HFFc6 (cell line): ENCODE data around the gene PLEKHA1. TPM values are rescaled to one million over a fixed set of nuclear protein-coding genes. Genes with fewer than 3 reads are reported as not detected.

ENCODE experiments used
- DNase-seq: peaks from one replicate; pipeline ENCODE4 v3.0.0-alpha.2; 2018
- H3K27ac Mint-ChIP-seq: 2 replicates; pipeline ENCODE4 v1.8.0; 2020; ENCODE audit warnings: mild to moderate bottlenecking, mixed read lengths
- H3K27me3 Mint-ChIP-seq: 2 replicates; pipeline ENCODE4 v1.8.0; 2021; ENCODE audit warnings: mild to moderate bottlenecking, moderate library complexity, mixed read lengths; ENCODE audit not compliant: insufficient read depth
- H3K36me3 Mint-ChIP-seq: 2 replicates; pipeline ENCODE4 v1.8.0; 2021; ENCODE audit warnings: low read depth, mixed read lengths
- H3K4me1 Mint-ChIP-seq: 2 replicates; pipeline ENCODE4 v1.8.0; 2020; ENCODE audit warnings: low read depth, mixed read lengths
- H3K4me3 Mint-ChIP-seq: 2 replicates; pipeline ENCODE4 v1.8.0; 2020; ENCODE audit warnings: mild to moderate bottlenecking, moderate library complexity, mixed read lengths
- H3K9me3 Mint-ChIP-seq: 2 replicates; pipeline ENCODE4 v1.8.0; 2020; ENCODE audit warnings: mild to moderate bottlenecking, mixed read lengths
- total RNA-seq, 6 experiments: library from RNA; stranded (reverse); fragmentation: NEBNext Ultra II Directional; extraction: Animal tissue kit (Norgen Biotek cat#: 25700); gene quantifications; 2 replicates in 1 of 6; 3 replicates in 5 of 6; pipeline ENCODE4 v1.2.3, GENCODE V29; 2021
- TF ChIP-seq, protein P1 (sequence below): fragments of 200-600 bp; sonication (generic); IDR thresholded peaks from 2 replicates; pipeline ENCODE4 v1.5.0; 2021; ENCODE audit warnings: antibody characterized with exemption, mild to moderate bottlenecking

PLEKHA1 gene
- total RNA-seq, 6 experiments from 2014 or later: 17.7 to 26.2 (median 19.3) TPM

DNA sequence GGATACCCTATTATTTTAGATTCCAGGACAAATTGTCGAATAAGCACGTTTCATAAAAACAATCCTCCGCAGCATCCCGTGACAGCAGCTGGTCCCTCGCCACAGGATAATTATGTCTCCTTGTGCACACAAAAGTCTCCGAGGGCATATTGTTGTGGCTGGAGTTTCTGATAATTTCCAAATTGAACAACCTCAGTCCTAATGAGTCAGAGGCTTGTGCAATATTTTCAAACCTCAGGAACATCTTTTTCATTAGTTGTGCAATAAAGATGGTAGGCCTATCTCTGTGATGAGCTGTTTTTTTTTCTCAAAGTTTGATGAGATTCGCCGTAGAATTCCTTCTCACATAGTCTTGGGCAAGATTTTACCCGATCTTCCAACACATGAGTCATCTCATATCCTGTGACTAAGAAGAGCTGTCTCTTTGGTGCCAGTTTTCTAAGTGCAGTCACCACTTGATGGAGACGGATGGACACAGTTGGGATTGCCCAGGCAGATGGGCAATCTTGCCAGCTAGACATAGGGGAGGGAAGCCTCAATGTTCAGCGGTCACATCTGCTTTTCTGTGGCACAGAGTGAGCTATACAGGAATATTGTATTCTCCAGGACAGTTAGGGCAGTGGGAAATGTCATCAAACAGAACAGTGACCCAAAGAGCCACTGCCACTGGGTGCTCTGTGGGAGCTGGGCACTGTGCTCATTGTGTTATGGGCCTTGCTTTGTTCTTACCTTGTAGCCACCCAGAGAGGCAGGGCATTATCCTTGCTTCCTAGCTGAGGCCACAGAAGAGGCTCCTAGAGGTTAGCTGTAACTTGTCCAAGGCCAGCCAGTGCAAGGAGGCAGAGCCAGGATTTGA lies 94.6 kb downstream of the PLEKHA1 start:
- Mint-ChIP-seq H3K27me3 (peaks cover 9% of the 10 kb centered on the region), H3K4me3 (peak overlapping the region; percentile 36), H3K4me1 (peaks cover 46% of the 10 kb centered on the region), H3K36me3 (peaks cover 7% of the 10 kb centered on the region; the same call in 1 of the 2 replicates), H3K27ac (peak overlapping the region; percentile 76), H3K9me3 (no peaks in the 10 kb centered on the region)
- peak; percentile 99 for DNase-seq
- TF ChIP-seq, protein P1, sequence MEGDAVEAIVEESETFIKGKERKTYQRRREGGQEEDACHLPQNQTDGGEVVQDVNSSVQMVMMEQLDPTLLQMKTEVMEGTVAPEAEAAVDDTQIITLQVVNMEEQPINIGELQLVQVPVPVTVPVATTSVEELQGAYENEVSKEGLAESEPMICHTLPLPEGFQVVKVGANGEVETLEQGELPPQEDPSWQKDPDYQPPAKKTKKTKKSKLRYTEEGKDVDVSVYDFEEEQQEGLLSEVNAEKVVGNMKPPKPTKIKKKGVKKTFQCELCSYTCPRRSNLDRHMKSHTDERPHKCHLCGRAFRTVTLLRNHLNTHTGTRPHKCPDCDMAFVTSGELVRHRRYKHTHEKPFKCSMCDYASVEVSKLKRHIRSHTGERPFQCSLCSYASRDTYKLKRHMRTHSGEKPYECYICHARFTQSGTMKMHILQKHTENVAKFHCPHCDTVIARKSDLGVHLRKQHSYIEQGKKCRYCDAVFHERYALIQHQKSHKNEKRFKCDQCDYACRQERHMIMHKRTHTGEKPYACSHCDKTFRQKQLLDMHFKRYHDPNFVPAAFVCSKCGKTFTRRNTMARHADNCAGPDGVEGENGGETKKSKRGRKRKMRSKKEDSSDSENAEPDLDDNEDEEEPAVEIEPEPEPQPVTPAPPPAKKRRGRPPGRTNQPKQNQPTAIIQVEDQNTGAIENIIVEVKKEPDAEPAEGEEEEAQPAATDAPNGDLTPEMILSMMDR: no peak

DNA sequence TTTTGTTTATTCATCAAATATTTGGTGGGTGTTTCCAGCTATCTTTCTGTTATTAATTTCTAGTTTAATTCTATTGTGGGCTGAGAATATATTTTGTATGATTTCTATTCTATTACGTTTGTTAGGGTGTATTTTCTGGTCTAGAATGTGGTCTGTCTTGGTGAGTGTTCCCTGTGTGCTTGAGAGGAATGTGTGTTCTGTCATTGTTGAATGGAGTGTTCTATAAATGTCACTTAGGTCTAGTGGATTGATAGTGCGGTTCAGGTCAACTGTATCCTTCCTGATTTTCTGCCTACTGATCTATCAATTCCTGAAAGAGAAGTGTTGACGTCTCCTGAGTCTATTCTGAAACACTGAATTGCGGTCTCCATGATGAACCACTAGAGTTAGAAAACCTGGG lies 95.3 kb downstream of the PLEKHA1 start:
- peaks cover 1% of the 10 kb centered on the region; the same call in 1 of the 2 replicates for H3K36me3 Mint-ChIP-seq
- no peak for DNase-seq
- peaks cover 12% of the 10 kb centered on the region for H3K27me3 Mint-ChIP-seq
- H3K4me3 Mint-ChIP-seq: no peak overlapping the region
- no peaks in the 10 kb centered on the region for H3K9me3 Mint-ChIP-seq
- peak overlapping the region; percentile 76 for H3K27ac Mint-ChIP-seq
- TF ChIP-seq, protein P1: no peak
- H3K4me1 Mint-ChIP-seq: peaks cover 46% of the 10 kb centered on the region

DNA sequence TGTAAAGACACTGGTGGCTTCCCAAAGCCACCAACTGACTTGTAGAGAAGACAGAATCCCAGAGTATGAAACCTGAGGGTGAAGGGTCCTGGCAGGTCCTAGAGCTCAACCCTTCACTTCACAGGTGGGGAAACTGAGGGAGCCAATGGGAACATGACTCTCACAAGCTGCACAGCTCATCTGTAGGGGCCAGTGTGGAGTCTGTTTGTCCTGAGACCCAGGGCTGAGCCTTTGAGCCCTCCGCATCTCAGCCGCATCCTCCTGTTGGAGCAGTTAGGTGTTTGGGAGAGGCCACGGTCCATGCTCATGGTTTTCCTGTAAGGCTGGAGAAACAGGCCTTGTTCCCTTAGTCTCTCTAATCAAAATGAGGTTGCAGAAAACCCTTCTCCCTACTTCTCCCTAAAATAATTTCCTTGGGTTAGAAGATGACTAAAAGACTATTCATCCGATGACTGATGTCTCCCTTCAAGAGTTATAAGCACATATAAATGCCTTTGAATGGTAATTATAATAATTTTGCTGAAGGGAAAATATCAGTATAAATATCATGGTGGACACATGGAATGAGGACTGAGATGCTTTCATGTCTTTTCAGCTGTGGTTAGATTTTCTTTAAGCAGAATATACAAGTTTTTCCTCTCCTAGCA lies 97.1 kb downstream of the PLEKHA1 start:
- Mint-ChIP-seq H3K27ac (peak overlapping the region; percentile 51), H3K4me1 (peaks cover 46% of the 10 kb centered on the region), H3K27me3 (peaks cover 7% of the 10 kb centered on the region), H3K36me3 (no peaks in the 10 kb centered on the region), H3K9me3 (no peaks in the 10 kb centered on the region), H3K4me3 (no peak overlapping the region)
- TF ChIP-seq, protein P1: no peak
- DNase-seq: peak; percentile 45

DNA sequence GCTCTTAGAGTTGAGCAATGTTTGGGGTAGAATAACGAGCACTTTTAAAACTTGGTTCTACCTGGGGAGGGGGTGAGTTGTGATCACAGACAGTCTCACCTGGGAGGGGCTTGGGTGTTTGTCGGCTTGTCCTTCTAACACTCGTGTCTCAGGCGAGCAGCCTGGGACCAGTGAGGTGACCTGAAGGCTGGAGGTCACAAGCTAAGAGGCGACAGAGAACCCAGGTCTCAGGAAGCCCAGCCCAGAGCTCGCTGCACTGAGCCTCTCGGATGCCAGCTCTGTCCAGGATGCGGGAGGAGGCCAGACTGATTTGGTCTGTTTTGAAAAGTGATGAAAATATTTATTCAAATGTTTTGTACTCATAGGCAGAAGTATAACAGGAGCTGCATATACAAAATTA lies 98.6 kb downstream of the PLEKHA1 start:
- Mint-ChIP-seq H3K27me3 (peaks cover 10% of the 10 kb centered on the region), H3K4me3 (no peak overlapping the region), H3K27ac (no peak overlapping the region), H3K36me3 (no peaks in the 10 kb centered on the region), H3K9me3 (no peaks in the 10 kb centered on the region), H3K4me1 (peaks cover 38% of the 10 kb centered on the region)
- TF ChIP-seq, protein P1: no peak
- no peak for DNase-seq

DNA sequence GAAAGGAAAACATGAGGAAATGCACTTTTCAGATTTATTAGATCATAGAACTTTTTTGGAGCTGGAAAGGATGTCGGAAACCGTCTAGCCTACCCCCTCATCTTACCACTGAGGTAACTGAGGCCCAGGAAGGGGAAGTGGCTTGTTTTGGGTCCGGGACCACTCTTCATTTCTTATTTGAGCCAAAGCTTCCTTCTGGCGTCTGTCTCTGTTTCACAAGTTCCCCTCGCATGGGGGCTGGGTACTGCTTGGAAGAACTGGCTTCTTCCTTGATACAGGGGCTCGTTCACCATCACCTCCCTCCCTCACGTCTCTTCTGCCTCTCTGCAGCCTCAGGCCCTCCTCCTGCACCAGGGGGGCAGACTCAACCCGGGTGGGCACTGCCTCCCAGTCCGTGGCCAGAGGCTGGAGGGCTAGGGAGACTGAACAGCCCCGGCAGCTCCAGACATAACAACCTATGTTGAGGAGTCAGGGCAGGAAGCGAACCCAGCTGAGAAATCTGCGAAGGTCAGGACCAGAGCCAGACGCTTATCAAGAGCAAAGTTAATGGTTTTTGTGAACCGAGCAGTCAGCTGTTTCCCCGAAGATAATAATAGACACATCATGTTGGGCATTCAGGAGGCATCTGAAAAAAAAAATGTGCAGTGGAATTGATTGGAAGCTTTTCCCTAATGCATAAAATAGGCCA lies 99.8 kb downstream of the PLEKHA1 start:
- H3K27ac Mint-ChIP-seq: no peak overlapping the region

More for the DNA sequence above, 99.8 kb downstream of the PLEKHA1 start:
- TF ChIP-seq, protein P1: no peak
- peaks cover 10% of the 10 kb centered on the region for H3K27me3 Mint-ChIP-seq
- H3K9me3 Mint-ChIP-seq: no peaks in the 10 kb centered on the region
- H3K4me3 Mint-ChIP-seq: no peak overlapping the region
- H3K36me3 Mint-ChIP-seq: no peaks in the 10 kb centered on the region
- no peak for DNase-seq
- H3K4me1 Mint-ChIP-seq: peaks cover 26% of the 10 kb centered on the region
